H9 (cell line): Measurements from ENCODE around the gene SORBS1. TPM values are rescaled to one million over a fixed set of nuclear protein-coding genes. Genes with fewer than 3 reads are reported as not detected.

Experiments
- DNase-seq: peaks from one replicate; pipeline ENCODE4 v3.0.0-alpha.2; 2017
- H2AFZ ChIP-seq: one replicate; pipeline ENCODE4 v1.6.1; 2013; ENCODE audit warnings: mild to moderate bottlenecking, low read length, control low read depth, moderate library complexity
- H2AK5ac ChIP-seq: 2 replicates; pipeline ENCODE4 v1.6.1; 2013; ENCODE audit warnings: low read length, control low read depth, mixed read lengths; ENCODE audit not compliant: insufficient read length
- H2BK120ac ChIP-seq: one replicate; pipeline ENCODE4 v1.6.1; 2013; ENCODE audit warnings: low read depth, mild to moderate bottlenecking, low read length, control low read depth, inconsistent platforms; ENCODE audit not compliant: poor library complexity, severe bottlenecking
- H2BK12ac ChIP-seq: 2 replicates; pipeline ENCODE4 v1.6.1; 2013; ENCODE audit warnings: low read length, control low read depth, mixed read lengths, low read depth; ENCODE audit not compliant: insufficient read length
- H2BK15ac ChIP-seq: 2 replicates; pipeline ENCODE4 v1.6.1; 2013; ENCODE audit warnings: low read depth, low read length, control low read depth
- H2BK20ac ChIP-seq: one replicate; pipeline ENCODE4 v1.6.1; 2013; ENCODE audit warnings: low read depth, mild to moderate bottlenecking, low read length, control low read depth, inconsistent platforms; ENCODE audit not compliant: poor library complexity, severe bottlenecking
- H2BK5ac ChIP-seq: 2 replicates; pipeline ENCODE4 v1.6.1; 2013; ENCODE audit warnings: low read length, control low read depth, mixed read lengths; ENCODE audit not compliant: insufficient read length
- H3K14ac ChIP-seq: 2 replicates; pipeline ENCODE4 v1.6.1; 2013; ENCODE audit warnings: low read length, control low read depth; ENCODE audit not compliant: insufficient read depth
- H3K18ac ChIP-seq: 2 replicates; pipeline ENCODE4 v1.6.1; 2013; ENCODE audit warnings: low read depth, mild to moderate bottlenecking, mixed read lengths, low read length, control low read depth; ENCODE audit not compliant: insufficient read length
- H3K23ac ChIP-seq: 2 replicates; pipeline ENCODE4 v1.6.1; 2013; ENCODE audit warnings: low read length, control low read depth, mixed read lengths, low read depth; ENCODE audit not compliant: insufficient read length
- H3K23me2 ChIP-seq: 2 replicates; pipeline ENCODE4 v1.6.1; 2013; ENCODE audit warnings: low read depth, mild to moderate bottlenecking, mixed read lengths, low read length, control low read depth; ENCODE audit not compliant: insufficient read length, poor library complexity, severe bottlenecking
- H3K27ac ChIP-seq: 2 replicates; pipeline ENCODE4 v1.5.1; 2013; ENCODE audit warnings: low read length, control low read depth, mixed read lengths, low read depth; ENCODE audit not compliant: insufficient read length
- H3K27me3 ChIP-seq: 2 replicates; pipeline ENCODE4 v1.6.1; 2013; ENCODE audit warnings: low read length, control low read depth, inconsistent platforms; ENCODE audit not compliant: insufficient read depth
- H3K4ac ChIP-seq: 2 replicates; pipeline ENCODE4 v1.6.1; 2013; ENCODE audit warnings: low read depth, mild to moderate bottlenecking, control low read depth, inconsistent platforms, low read length, moderate library complexity
- H3K4me1 ChIP-seq: 2 replicates; pipeline ENCODE4 v1.6.1; 2013; ENCODE audit warnings: low read length, control low read depth, inconsistent platforms; ENCODE audit not compliant: insufficient read depth
- H3K4me2 ChIP-seq: 2 replicates; pipeline ENCODE4 v1.6.1; 2013; ENCODE audit warnings: low read length, control low read depth, mixed read lengths; ENCODE audit not compliant: insufficient read length, insufficient read depth
- H3K56ac ChIP-seq: 2 replicates; pipeline ENCODE4 v1.6.1; 2013; ENCODE audit warnings: low read depth, mild to moderate bottlenecking, mixed read lengths, low read length, control low read depth; ENCODE audit not compliant: insufficient read length
- H3K79me1 ChIP-seq: 2 replicates; pipeline ENCODE4 v1.6.1; 2013; ENCODE audit warnings: low read depth, mild to moderate bottlenecking, moderate library complexity, low read length, control low read depth, inconsistent platforms; ENCODE audit not compliant: insufficient read depth, poor library complexity, severe bottlenecking
- H3K79me2 ChIP-seq: 2 replicates; pipeline ENCODE4 v1.6.1; 2013; ENCODE audit warnings: low read length, control low read depth, inconsistent platforms; ENCODE audit not compliant: insufficient read depth
- H3K9ac ChIP-seq: 2 replicates; pipeline ENCODE4 v1.6.1; 2013; ENCODE audit warnings: low read length, control low read depth, mixed read lengths; ENCODE audit not compliant: insufficient read length; ENCODE audit errors: extremely low read depth
- H3K9me3 ChIP-seq: one replicate; pipeline ENCODE4 v1.6.1; 2013; ENCODE audit warnings: low read depth, low read length, inconsistent platforms; ENCODE audit not compliant: control insufficient read depth
- H3T11ph ChIP-seq: one replicate; pipeline ENCODE4 v1.6.1; 2013; ENCODE audit warnings: mild to moderate bottlenecking, low read length, control low read depth, inconsistent platforms
- H4K20me1 ChIP-seq: one replicate; pipeline ENCODE4 v1.6.1; 2013; ENCODE audit not compliant: control insufficient read depth, insufficient read length, insufficient read depth
- H4K5ac ChIP-seq: 2 replicates; pipeline ENCODE4 v1.6.1; 2013; ENCODE audit warnings: low read depth, mild to moderate bottlenecking, mixed read lengths, low read length, control low read depth; ENCODE audit not compliant: insufficient read length
- H4K8ac ChIP-seq: replicated peaks from 2 replicates; pipeline ENCODE4 v1.6.1; 2013; ENCODE audit warnings: low read length, control low read depth, mixed read lengths, low read depth; ENCODE audit not compliant: insufficient read length
- H4K91ac ChIP-seq: 2 replicates; pipeline ENCODE4 v1.6.1; 2013; ENCODE audit warnings: low read depth, mild to moderate bottlenecking, moderate library complexity, mixed read lengths, low read length, control low read depth; ENCODE audit not compliant: insufficient read length
- H3K27ac Mint-ChIP-seq, 3 experiments: 2 replicates in 2 of 3; 3 replicates in 1 of 3; pipeline ENCODE4 v1.8.0; 2020 to 2021; ENCODE audit warnings: mixed read lengths in 3 of 3, mild to moderate bottlenecking in 1 of 3, moderate library complexity in 1 of 3
- H3K27me3 Mint-ChIP-seq: 2 replicates; pipeline ENCODE4 v1.8.0; 2021; ENCODE audit warnings: low read depth, mild to moderate bottlenecking, moderate library complexity, mixed read lengths
- H3K36me3 Mint-ChIP-seq, 3 experiments: 2 replicates in 2 of 3; 3 replicates in 1 of 3; pipeline ENCODE4 v1.8.0; 2020 to 2021; ENCODE audit warnings: low read depth in 3 of 3, mixed read lengths in 3 of 3; ENCODE audit not compliant: insufficient read depth in 1 of 3
- H3K4me1 Mint-ChIP-seq, 2 experiments: 2 replicates each; pipeline ENCODE4 v1.8.0; 2020; ENCODE audit warnings: mixed read lengths in 2 of 2
- H3K4me3 Mint-ChIP-seq, 2 experiments: 2 replicates in 1 of 2; 3 replicates in 1 of 2; pipeline ENCODE4 v1.8.0; 2020 to 2021; ENCODE audit warnings: mild to moderate bottlenecking in 2 of 2, mixed read lengths in 2 of 2, moderate library complexity in 1 of 2
- H3K9me3 Mint-ChIP-seq, 2 experiments: 2 replicates in 1 of 2; 3 replicates in 1 of 2; pipeline ENCODE4 v1.8.0; 2020; ENCODE audit warnings: mild to moderate bottlenecking in 2 of 2, mixed read lengths in 2 of 2, moderate library complexity in 1 of 2
- CTCF ChIP-seq: fragments of 200-600 bp; sonication (generic); conservative IDR thresholded peaks from 3 replicates; pipeline ENCODE4 v1.8.0; 2021; ENCODE audit warnings: antibody characterized with exemption, mild to moderate bottlenecking
- WGBS: extraction: QIAGEN DNeasy Blood & Tissue Kit; methylation state at CpG from one replicate; pipeline ENCODE4 v1.1.7; 2013; ENCODE audit warnings: missing lambda C conversion rate, low lambda C conversion rate, mixed read lengths; ENCODE audit not compliant: insufficient read length; ENCODE audit errors: extremely low coverage; 5-methylcytosine and 5-hydroxymethylcytosine counted together
- total RNA-seq: library from RNA; stranded (reverse); gene quantifications from 2 replicates; pipeline ENCODE4 v1.2.1, GENCODE V29; 2021

SORBS1 gene
- total RNA-seq, 1 experiment from 2014 or later = 24.3 TPM

- Histone ChIP-seq H3K79me2 (no peaks in the 10 kb centered on the region), H2BK20ac (no peak overlapping the region), H3K4me2 (no peak overlapping the region), H3K56ac (no peak overlapping the region), H3K27me3 (no peaks in the 10 kb centered on the region), H3K4ac (no peak overlapping the region), H2BK12ac (no peak overlapping the region), H2BK15ac (no peak overlapping the region), H3T11ph (no peak overlapping the region), H2BK5ac (no peak overlapping the region), H3K79me1 (no peaks in the 10 kb centered on the region), H3K14ac (no peak overlapping the region), H3K9me3 (no peaks in the 10 kb centered on the region), H3K23me2 (no peaks in the 10 kb centered on the region), H2AK5ac (no peak overlapping the region), H3K4me1 (no peaks in the 10 kb centered on the region), H3K27ac (no peak overlapping the region), H4K20me1 (no peaks in the 10 kb centered on the region), H3K9ac (no peak overlapping the region), H4K91ac (no peak overlapping the region), H2AFZ (no peak overlapping the region), H3K23ac (no peak overlapping the region), H4K8ac (no peak overlapping the region), H2BK120ac (no peak overlapping the region), H4K5ac (no peak overlapping the region), H3K18ac (no peak overlapping the region)
- TF ChIP-seq CTCF = no peak
- Mint-ChIP-seq H3K9me3 (no peaks in the 10 kb centered on the region), H3K27me3 (no peaks in the 10 kb centered on the region), H3K27ac (peak overlapping the region in 2 of 3 experiments; percentile 10 to 44; a peak in 2 of 7 replicates), H3K4me3 (no peak overlapping the region), H3K36me3 (no peaks in the 10 kb centered on the region), H3K4me1 (peaks cover 23 to 24% of the 10 kb centered on the region in 2 experiments)
- no CpG with 5 or more reads among the region's 6 CpGs for WGBS
- no peak for DNase-seq
These were observed 217.6 kb downstream of the SORBS1 start for GRCh38 chr10:95343573-95343972.
